Measurements from ENCODE around the gene LRG1. TPM values are rescaled to one million over a fixed set of nuclear protein-coding genes. Genes with fewer than 3 reads are reported as not detected.

Gene LRG1
- polyA plus RNA-seq: 2.2 TPM
- long read RNA-seq, donor 1, transcript LRG1-201 (2 exons, 3,036 nt): major isoform, 6 of 6 reads
- long read RNA-seq, donor 1, partial matches to known transcripts: 0 of 6 reads
- long read RNA-seq, donor 1, other reads (novel, unspliced or antisense): 0 of 6 reads
- long read RNA-seq, donor 2, partial matches to known transcripts: 0 of 4 reads
- long read RNA-seq, donor 2, other reads (novel, unspliced or antisense): 0 of 4 reads
- long read RNA-seq, donor 3: 0 reads
- long read RNA-seq, donor 4, partial matches to known transcripts: 0 of 1 reads
- long read RNA-seq, donor 4, other reads (novel, unspliced or antisense): 0 of 1 reads
- long read RNA-seq, donor 5, partial matches to known transcripts: 0 of 4 reads
- long read RNA-seq, donor 5, other reads (novel, unspliced or antisense): 0 of 4 reads
- long read RNA-seq, donor 6: 0 reads
- long read RNA-seq, donor 7, partial matches to known transcripts: 0 of 1 reads
- long read RNA-seq, donor 7, other reads (novel, unspliced or antisense): 0 of 1 reads
- long read RNA-seq, donor 8, partial matches to known transcripts: 0 of 2 reads
- long read RNA-seq, donor 8, other reads (novel, unspliced or antisense): 0 of 2 reads
- long read RNA-seq, donor 9: 0 reads
- long read RNA-seq, donor 10: 0 reads
- long read RNA-seq, donor 11, partial matches to known transcripts: 0 of 1 reads
- long read RNA-seq, donor 11, other reads (novel, unspliced or antisense): 0 of 1 reads

- Histone ChIP-seq H3K9me3 (ENCODE audit: control insufficient read depth, low read depth, low read length) (peaks cover 13% of the 10 kb centered on the region), H3K4me3 (ENCODE audit: low read length) (no peak within 1 kb of the TSS), H3K27me3 (ENCODE audit: control insufficient read depth, insufficient read depth, low read length) (peaks cover 5% of the 10 kb centered on the region), H3K27ac (ENCODE audit: low read length) (peak within 1 kb of the TSS; percentile 6), H3K36me3 (ENCODE audit: control insufficient read depth, insufficient read depth, low read length) (no peaks in the 10 kb centered on the region), H3K4me1 (ENCODE audit: control insufficient read depth, insufficient read depth, low read length) (peaks cover 8% of the 10 kb centered on the region)
- DNase-seq: peak; percentile 64 to 83
- no CpG with 5 or more reads among the region's 14 CpGs for WGBS (ENCODE audit: insufficient coverage, low lambda C conversion rate)
These were observed at the start of gene LRG1 for GRCh38 chr19:4539693-4540581. TSS of gene LRG1 (minus strand) at chr19:4540036. CDS start at chr19:4540013, 23 bp downstream.

- Histone ChIP-seq H3K36me3 (ENCODE audit: control insufficient read depth, insufficient read depth, low read length) (no peaks in the 10 kb centered on the region), H3K27me3 (ENCODE audit: control insufficient read depth, insufficient read depth, low read length) (peaks cover 42% of the 10 kb centered on the region), H3K27ac (ENCODE audit: low read length) (no peak overlapping the region), H3K4me1 (ENCODE audit: control insufficient read depth, insufficient read depth, low read length) (peaks cover 7% of the 10 kb centered on the region), H3K4me3 (ENCODE audit: low read length) (no peak overlapping the region), H3K9me3 (ENCODE audit: control insufficient read depth, low read depth, low read length) (peaks cover 10% of the 10 kb centered on the region)
- WGBS (ENCODE audit: insufficient coverage, low lambda C conversion rate): no CpG with 5 or more reads among the region's 9 CpGs
- no peak for DNase-seq
These were observed 48.5 kb upstream of the LRG1 start for GRCh38 chr19:4588291-4588761.

- H3K27me3 ChIP-seq (ENCODE audit: control insufficient read depth, insufficient read depth, low read length): peaks cover 45% of the 10 kb centered on the region
- peaks cover 7% of the 10 kb centered on the region for H3K4me1 ChIP-seq (ENCODE audit: control insufficient read depth, insufficient read depth, low read length)
- H3K4me3 ChIP-seq (ENCODE audit: low read length): no peak overlapping the region
- no peak for DNase-seq
- 100% methylated on average over 1 of the region's 6 CpGs for WGBS (ENCODE audit: insufficient coverage, low lambda C conversion rate)
- no peak overlapping the region for H3K27ac ChIP-seq (ENCODE audit: low read length)
- H3K9me3 ChIP-seq (ENCODE audit: control insufficient read depth, low read depth, low read length): peaks cover 10% of the 10 kb centered on the region
- no peaks in the 10 kb centered on the region for H3K36me3 ChIP-seq (ENCODE audit: control insufficient read depth, insufficient read depth, low read length)
These were observed 47.7 kb upstream of the LRG1 start for GRCh38 chr19:4587527-4587926.

- peaks cover 7% of the 10 kb centered on the region for H3K4me1 ChIP-seq (ENCODE audit: control insufficient read depth, insufficient read depth, low read length)
- no peak overlapping the region for H3K4me3 ChIP-seq (ENCODE audit: low read length)
- WGBS (ENCODE audit: insufficient coverage, low lambda C conversion rate): no CpG with 5 or more reads among the region's 6 CpGs
- H3K27ac ChIP-seq (ENCODE audit: low read length): no peak overlapping the region
- peaks cover 10% of the 10 kb centered on the region for H3K9me3 ChIP-seq (ENCODE audit: control insufficient read depth, low read depth, low read length)
- H3K36me3 ChIP-seq (ENCODE audit: control insufficient read depth, insufficient read depth, low read length): no peaks in the 10 kb centered on the region
- DNase-seq: no peak
- H3K27me3 ChIP-seq (ENCODE audit: control insufficient read depth, insufficient read depth, low read length): peaks cover 51% of the 10 kb centered on the region
These were observed 46.9 kb upstream of the LRG1 start for GRCh38 chr19:4586691-4587090.

- H3K4me1 ChIP-seq (ENCODE audit: control insufficient read depth, insufficient read depth, low read length): peaks cover 7% of the 10 kb centered on the region
- H3K36me3 ChIP-seq (ENCODE audit: control insufficient read depth, insufficient read depth, low read length): no peaks in the 10 kb centered on the region
- peaks cover 50% of the 10 kb centered on the region for H3K27me3 ChIP-seq (ENCODE audit: control insufficient read depth, insufficient read depth, low read length)
- H3K4me3 ChIP-seq (ENCODE audit: low read length): no peak overlapping the region
- no CpG with 5 or more reads among the region's 6 CpGs for WGBS (ENCODE audit: insufficient coverage, low lambda C conversion rate)
- peaks cover 10% of the 10 kb centered on the region for H3K9me3 ChIP-seq (ENCODE audit: control insufficient read depth, low read depth, low read length)
- no peak for DNase-seq
- H3K27ac ChIP-seq (ENCODE audit: low read length): no peak overlapping the region
These were observed 46.4 kb upstream of the LRG1 start for GRCh38 chr19:4586245-4586644.

GRCh38 chr19:4585556-4585955, 45.7 kb upstream of the LRG1 start:
- Histone ChIP-seq H3K27me3 (ENCODE audit: control insufficient read depth, insufficient read depth, low read length) (peaks cover 54% of the 10 kb centered on the region), H3K27ac (ENCODE audit: low read length) (no peak overlapping the region), H3K9me3 (ENCODE audit: control insufficient read depth, low read depth, low read length) (peaks cover 10% of the 10 kb centered on the region), H3K36me3 (ENCODE audit: control insufficient read depth, insufficient read depth, low read length) (no peaks in the 10 kb centered on the region), H3K4me1 (ENCODE audit: control insufficient read depth, insufficient read depth, low read length) (peaks cover 7% of the 10 kb centered on the region), H3K4me3 (ENCODE audit: low read length) (no peak overlapping the region)
- no CpG with 5 or more reads among the region's 1 CpG for WGBS (ENCODE audit: insufficient coverage, low lambda C conversion rate)
- no peak for DNase-seq

- Histone ChIP-seq H3K9me3 (ENCODE audit: control insufficient read depth, low read depth, low read length) (peaks cover 14% of the 10 kb centered on the region), H3K27me3 (ENCODE audit: control insufficient read depth, insufficient read depth, low read length) (peaks cover 61% of the 10 kb centered on the region), H3K27ac (ENCODE audit: low read length) (no peak overlapping the region), H3K4me1 (ENCODE audit: control insufficient read depth, insufficient read depth, low read length) (peaks cover 7% of the 10 kb centered on the region), H3K36me3 (ENCODE audit: control insufficient read depth, insufficient read depth, low read length) (no peaks in the 10 kb centered on the region), H3K4me3 (ENCODE audit: low read length) (peak overlapping the region; percentile 38)
- 60% methylated on average over 1 of the region's 45 CpGs for WGBS (ENCODE audit: insufficient coverage, low lambda C conversion rate)
- DNase-seq: no peak
These were observed 45.0 kb upstream of the LRG1 start for GRCh38 chr19:4584670-4585460.

- Histone ChIP-seq H3K4me1 (ENCODE audit: control insufficient read depth, insufficient read depth, low read length) (peaks cover 7% of the 10 kb centered on the region), H3K4me3 (ENCODE audit: low read length) (peak overlapping the region; percentile 38), H3K27me3 (ENCODE audit: control insufficient read depth, insufficient read depth, low read length) (peaks cover 68% of the 10 kb centered on the region), H3K27ac (ENCODE audit: low read length) (no peak overlapping the region), H3K36me3 (ENCODE audit: control insufficient read depth, insufficient read depth, low read length) (no peaks in the 10 kb centered on the region), H3K9me3 (ENCODE audit: control insufficient read depth, low read depth, low read length) (peaks cover 14% of the 10 kb centered on the region)
- peak in 1 of 2 donors; percentile 30 for DNase-seq
- WGBS (ENCODE audit: insufficient coverage, low lambda C conversion rate): no CpG with 5 or more reads among the region's 49 CpGs
These were observed 44.3 kb upstream of the LRG1 start for GRCh38 chr19:4583961-4584669.

All from large intestine (tissue), 12 donors.